OCI-LY7 (cell line): Measurements from ENCODE around the gene DRD4. TPM values are rescaled to one million over a fixed set of nuclear protein-coding genes. Genes with fewer than 3 reads are reported as not detected.

Experiments
- BruUV-seq: library from RNA; stranded (reverse); fragments of 400-500 nt; replicated peaks from 2 replicates; lab custom pipeline; 2021; lab: Mats Ljungman, UMichigan
- CTCF ChIA-PET: fragments of 300-600 bp; sonication (Branson Sonifier 250); formaldehyde crosslinking; loops from one replicate; lab custom pipeline; 2022; ENCODE audit warnings: antibody characterized with exemption; ENCODE audit not compliant: unreplicated experiment; lab: Charles Lee
- POLR2A ChIA-PET: fragments of 300-600 bp; sonication (Branson Sonifier 250); formaldehyde crosslinking; loops from one replicate; lab custom pipeline; 2022; ENCODE audit warnings: antibody characterized with exemption; lab: Charles Lee
- DNase-seq: peaks from one replicate; pipeline ENCODE4 v3.0.0-alpha.2; 2015; ENCODE audit warnings: low spot score
- H2AFZ ChIP-seq: fragments of 200-600 bp; sonication (generic), shearing (Covaris generic); 2 replicates; pipeline ENCODE4 v1.6.1; 2014; ENCODE audit warnings: mild to moderate bottlenecking, antibody characterized with exemption, low read length, moderate library complexity
- H3K27ac ChIP-seq: fragments of 200-600 bp; sonication (generic); 2 replicates; pipeline ENCODE4 v1.5.1; 2014; ENCODE audit warnings: mixed run types, low read depth, mild to moderate bottlenecking, moderate library complexity, low read length, inconsistent platforms; ENCODE audit not compliant: poor library complexity, severe bottlenecking
- H3K36me3 ChIP-seq: fragments of 200-600 bp; sonication (generic); 2 replicates; pipeline ENCODE4 v1.6.1; 2014; ENCODE audit warnings: mild to moderate bottlenecking, antibody characterized with exemption, low read length, moderate library complexity, mixed read lengths; ENCODE audit not compliant: insufficient read depth
- H3K4me1 ChIP-seq: fragments of 200-600 bp; sonication (generic); 2 replicates; pipeline ENCODE4 v1.5.1; 2014; ENCODE audit warnings: mild to moderate bottlenecking, low read length; ENCODE audit not compliant: insufficient read depth, poor library complexity, severe bottlenecking
- H3K4me2 ChIP-seq: fragments of 200-600 bp; sonication (generic); 2 replicates; pipeline ENCODE4 v1.6.1; 2014; ENCODE audit warnings: mild to moderate bottlenecking, low read length
- H3K4me3 ChIP-seq: fragments of 200-600 bp; sonication (generic); 2 replicates; pipeline ENCODE4 v1.5.1; 2014; ENCODE audit warnings: mild to moderate bottlenecking, low read depth, low read length; ENCODE audit not compliant: poor library complexity, severe bottlenecking
- H3K79me2 ChIP-seq: fragments of 200-600 bp; sonication (generic); 2 replicates; pipeline ENCODE4 v1.6.1; 2016; ENCODE audit warnings: low read depth, mild to moderate bottlenecking, low read length, moderate library complexity, mixed read lengths; ENCODE audit not compliant: insufficient read depth
- H3K9me2 ChIP-seq: fragments of 200-600 bp; sonication (generic); 2 replicates; pipeline ENCODE4 v1.6.1; 2016; ENCODE audit warnings: mild to moderate bottlenecking, low read length, mixed read lengths; ENCODE audit not compliant: insufficient read depth
- H3K9me3 ChIP-seq: fragments of 200-600 bp; sonication (generic); 2 replicates; pipeline ENCODE4 v1.6.1; 2014; ENCODE audit warnings: mild to moderate bottlenecking, mixed run types, low read length, mixed read lengths
- H4K20me1 ChIP-seq: fragments of 200-600 bp; sonication (generic); 2 replicates; pipeline ENCODE4 v1.6.1; 2014; ENCODE audit warnings: mild to moderate bottlenecking, antibody characterized with exemption, low read length, moderate library complexity, mixed read lengths; ENCODE audit not compliant: insufficient read depth
- EZH2phosphoT487 ChIP-seq: fragments of 200-600 bp; sonication (generic); IDR thresholded peaks from 2 replicates; pipeline ENCODE4 v1.6.1; 2018; ENCODE audit warnings: low read depth, borderline replicate concordance, mild to moderate bottlenecking, mixed run types, antibody characterized with exemption, low read length, moderate library complexity, mixed read lengths
- intact Hi-C: fragments of 100-400 bp; cut with micrococcal nuclease; formaldehyde crosslinking; loops from one replicate; pipeline ENCODE4 v1.10.0; 2022; ENCODE audit not compliant: unreplicated experiment
- total RNA-seq, 2 experiments: library from RNA; depleted of rRNA in 1 of 2; stranded (reverse); fragments of >200 nt in 1 of 2; shearing (Covaris generic) in 1 of 2; gene quantifications; 2 replicates each; pipeline ENCODE4 v1.2.3, GENCODE V29; 2014 to 2022
- TF ChIP-seq, protein P1 (sequence below): fragments of 200-600 bp; sonication (generic); conservative IDR thresholded peaks from 2 replicates; pipeline ENCODE4 v1.5.1; 2014; ENCODE audit warnings: mild to moderate bottlenecking, antibody characterized with exemption, low read length, moderate library complexity, mixed read lengths

The DRD4 gene
- total RNA-seq, 2 experiments from 2014 or later: 0.16 to 3.1 TPM

GRCh38 chr11:680476-680875 lies 43.4 kb downstream of the DRD4 start:
- H3K9me2 ChIP-seq: no peaks in the 10 kb centered on the region
- ChIA-PET CTCF (no interaction called here), POLR2A (interaction anchor here (0.6 kb wide), 1 partner anchor 170 kb away, joined by 3 read pairs; no protein-coding TSS in a partner anchor)
- intact Hi-C loops: no loop called here
- H3K4me2 ChIP-seq: no peak overlapping the region
- DNase-seq: no peak
- H3K27ac ChIP-seq: no peak overlapping the region
- TF ChIP-seq, protein P1, sequence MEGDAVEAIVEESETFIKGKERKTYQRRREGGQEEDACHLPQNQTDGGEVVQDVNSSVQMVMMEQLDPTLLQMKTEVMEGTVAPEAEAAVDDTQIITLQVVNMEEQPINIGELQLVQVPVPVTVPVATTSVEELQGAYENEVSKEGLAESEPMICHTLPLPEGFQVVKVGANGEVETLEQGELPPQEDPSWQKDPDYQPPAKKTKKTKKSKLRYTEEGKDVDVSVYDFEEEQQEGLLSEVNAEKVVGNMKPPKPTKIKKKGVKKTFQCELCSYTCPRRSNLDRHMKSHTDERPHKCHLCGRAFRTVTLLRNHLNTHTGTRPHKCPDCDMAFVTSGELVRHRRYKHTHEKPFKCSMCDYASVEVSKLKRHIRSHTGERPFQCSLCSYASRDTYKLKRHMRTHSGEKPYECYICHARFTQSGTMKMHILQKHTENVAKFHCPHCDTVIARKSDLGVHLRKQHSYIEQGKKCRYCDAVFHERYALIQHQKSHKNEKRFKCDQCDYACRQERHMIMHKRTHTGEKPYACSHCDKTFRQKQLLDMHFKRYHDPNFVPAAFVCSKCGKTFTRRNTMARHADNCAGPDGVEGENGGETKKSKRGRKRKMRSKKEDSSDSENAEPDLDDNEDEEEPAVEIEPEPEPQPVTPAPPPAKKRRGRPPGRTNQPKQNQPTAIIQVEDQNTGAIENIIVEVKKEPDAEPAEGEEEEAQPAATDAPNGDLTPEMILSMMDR: no peak
- peaks cover 75% of the 10 kb centered on the region for H3K36me3 ChIP-seq
- no peaks in the 10 kb centered on the region for H3K79me2 ChIP-seq
- H3K4me1 ChIP-seq: no peaks in the 10 kb centered on the region
- no peak overlapping the region for H3K4me3 ChIP-seq
- H4K20me1 ChIP-seq: no peaks in the 10 kb centered on the region
- no peaks in the 10 kb centered on the region for H3K9me3 ChIP-seq
- no peak overlapping the region for H2AFZ ChIP-seq
- BruUV-seq: no TSS peak

- Histone ChIP-seq H2AFZ (no peak overlapping the region), H3K4me1 (no peaks in the 10 kb centered on the region), H3K9me3 (no peaks in the 10 kb centered on the region), H3K9me2 (no peaks in the 10 kb centered on the region), H3K27ac (no peak overlapping the region), H3K36me3 (peaks cover 78% of the 10 kb centered on the region), H4K20me1 (no peaks in the 10 kb centered on the region), H3K79me2 (no peaks in the 10 kb centered on the region), H3K4me3 (no peak overlapping the region), H3K4me2 (no peak overlapping the region)
- TF ChIP-seq, protein P1: no peak
- TF ChIP-seq EZH2phosphoT487: no peak
- no peak for DNase-seq
- POLR2A ChIA-PET: interaction anchor here (0.6 kb wide), 1 partner anchor 170 kb away, joined by 3 read pairs; no protein-coding TSS in a partner anchor
- no TSS peak for BruUV-seq
- intact Hi-C loops: no loop called here
- CTCF ChIA-PET: no interaction called here
Measured at GRCh38 chr11:680970-681369, 43.9 kb downstream of the DRD4 start.

- Histone ChIP-seq H4K20me1 (no peaks in the 10 kb centered on the region), H3K4me3 (no peak overlapping the region), H2AFZ (no peak overlapping the region), H3K79me2 (no peaks in the 10 kb centered on the region), H3K9me2 (no peaks in the 10 kb centered on the region), H3K36me3 (peaks cover 88% of the 10 kb centered on the region), H3K9me3 (no peaks in the 10 kb centered on the region), H3K27ac (no peak overlapping the region), H3K4me2 (no peak overlapping the region), H3K4me1 (no peaks in the 10 kb centered on the region)
- ChIA-PET POLR2A (no interaction called here), CTCF (no interaction called here)
- intact Hi-C loops: no loop called here
- no peak for TF ChIP-seq EZH2phosphoT487
- TF ChIP-seq, protein P1: no peak
- no TSS peak for BruUV-seq
- no peak for DNase-seq
Measured at GRCh38 chr11:686451-687243, 49.6 kb downstream of the DRD4 start.
